Mucosa of descending colon (tissue), 3 donors: ENCODE data around the gene LIPG. TPM values are rescaled to one million over a fixed set of nuclear protein-coding genes. Genes with fewer than 3 reads are reported as not detected.
"Not testable (repeated sequence)": the region's sequence is repeated elsewhere in the genome, so short reads cannot be mapped to it uniquely, and the experiment has no call there.

Experiments used
- ATAC-seq: fragments of 200-7000 bp; cut with Tn5 transposase; one replicate; pipeline ENCODE4 v1.9.1; 2020; ENCODE audit warnings: mild to moderate bottlenecking, moderate library complexity
- DNase-seq, 3 donors: peaks; one replicate each; pipeline ENCODE4 v3.0.0-alpha.2; 2020
- H3K36me3 ChIP-seq: fragments of 200-600 bp; one replicate; pipeline ENCODE4 v1.8.0; 2021; ENCODE audit warnings: low read depth, mild to moderate bottlenecking
- H3K4me1 ChIP-seq: fragments of 200-600 bp; one replicate; pipeline ENCODE4 v1.8.0; 2021; ENCODE audit warnings: low read depth, mild to moderate bottlenecking
- H3K4me3 ChIP-seq: fragments of 200-600 bp; one replicate; pipeline ENCODE4 v1.8.0; 2021; ENCODE audit warnings: mild to moderate bottlenecking
- H3K9me3 ChIP-seq: fragments of 200-600 bp; one replicate; pipeline ENCODE4 v1.8.0; 2021; ENCODE audit warnings: mild to moderate bottlenecking
- intact Hi-C, 2 donors: fragments of 100-400 bp; cut with DNase I in 1 of 2; cut with micrococcal nuclease in 1 of 2; formaldehyde crosslinking; loops; one replicate each; pipeline versions ENCODE4 v1.11.0 to v1.11.1; 2022; cut with DNase I, micrococcal nuclease
- total RNA-seq, 3 donors: library from RNA; stranded (reverse); fragmentation: NEBNext Ultra II Directional in 2 of 3; extraction: Animal tissue kit (Norgen Biotek cat#: 25700) in 2 of 3; gene quantifications; one replicate each; pipeline versions ENCODE4 v1.2.1 to v1.2.4, GENCODE V29; 2021 to 2023
- TF ChIP-seq, protein P1 (sequence below): fragments of 200-600 bp; IDR thresholded peaks from one replicate; pipeline ENCODE4 v1.8.0; 2022; ENCODE audit warnings: antibody characterized with exemption, mild to moderate bottlenecking
- donor health status: DM: no; HTN: no; CAD: no; lungs with moderate emphysema.
- donor health status: DM: no; HTN: no; CAD: no.
- donor health status: DM: no; HTN: yes; CAD: no.

Gene LIPG
- total RNA-seq, 3 donors from 2014 or later: 13.3 to 42.0 (median 13.8) TPM

DNA sequence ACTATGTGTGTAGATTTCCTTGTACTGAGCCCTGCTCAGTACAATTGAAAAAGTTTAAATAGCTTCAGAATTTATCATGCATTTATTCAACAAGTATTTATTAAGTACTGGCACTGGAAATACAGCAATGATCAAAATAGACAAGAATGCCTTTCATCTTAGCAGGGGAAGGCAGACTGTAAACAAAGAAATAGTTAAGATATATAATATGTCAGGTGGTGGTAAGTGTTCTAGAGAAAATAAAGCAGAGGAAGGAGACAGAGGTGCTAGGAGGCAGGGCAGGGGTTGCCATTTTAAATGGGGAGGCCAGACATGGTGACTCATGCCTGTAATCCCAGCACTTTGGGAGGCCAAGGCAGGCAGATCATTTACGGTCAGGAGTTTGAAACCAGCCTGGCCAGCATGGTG lies 13.6 kb upstream of the LIPG start:
- ATAC-seq (no peak), DNase-seq (no peak)
- no peaks in the 10 kb centered on the region for H3K36me3 ChIP-seq
- TF ChIP-seq, protein P1, sequence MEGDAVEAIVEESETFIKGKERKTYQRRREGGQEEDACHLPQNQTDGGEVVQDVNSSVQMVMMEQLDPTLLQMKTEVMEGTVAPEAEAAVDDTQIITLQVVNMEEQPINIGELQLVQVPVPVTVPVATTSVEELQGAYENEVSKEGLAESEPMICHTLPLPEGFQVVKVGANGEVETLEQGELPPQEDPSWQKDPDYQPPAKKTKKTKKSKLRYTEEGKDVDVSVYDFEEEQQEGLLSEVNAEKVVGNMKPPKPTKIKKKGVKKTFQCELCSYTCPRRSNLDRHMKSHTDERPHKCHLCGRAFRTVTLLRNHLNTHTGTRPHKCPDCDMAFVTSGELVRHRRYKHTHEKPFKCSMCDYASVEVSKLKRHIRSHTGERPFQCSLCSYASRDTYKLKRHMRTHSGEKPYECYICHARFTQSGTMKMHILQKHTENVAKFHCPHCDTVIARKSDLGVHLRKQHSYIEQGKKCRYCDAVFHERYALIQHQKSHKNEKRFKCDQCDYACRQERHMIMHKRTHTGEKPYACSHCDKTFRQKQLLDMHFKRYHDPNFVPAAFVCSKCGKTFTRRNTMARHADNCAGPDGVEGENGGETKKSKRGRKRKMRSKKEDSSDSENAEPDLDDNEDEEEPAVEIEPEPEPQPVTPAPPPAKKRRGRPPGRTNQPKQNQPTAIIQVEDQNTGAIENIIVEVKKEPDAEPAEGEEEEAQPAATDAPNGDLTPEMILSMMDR: no peak
- no peaks in the 10 kb centered on the region for H3K4me1 ChIP-seq
- intact Hi-C loops: no loop called here
- H3K4me3 ChIP-seq: no peak overlapping the region
- no peaks in the 10 kb centered on the region for H3K9me3 ChIP-seq

DNA sequence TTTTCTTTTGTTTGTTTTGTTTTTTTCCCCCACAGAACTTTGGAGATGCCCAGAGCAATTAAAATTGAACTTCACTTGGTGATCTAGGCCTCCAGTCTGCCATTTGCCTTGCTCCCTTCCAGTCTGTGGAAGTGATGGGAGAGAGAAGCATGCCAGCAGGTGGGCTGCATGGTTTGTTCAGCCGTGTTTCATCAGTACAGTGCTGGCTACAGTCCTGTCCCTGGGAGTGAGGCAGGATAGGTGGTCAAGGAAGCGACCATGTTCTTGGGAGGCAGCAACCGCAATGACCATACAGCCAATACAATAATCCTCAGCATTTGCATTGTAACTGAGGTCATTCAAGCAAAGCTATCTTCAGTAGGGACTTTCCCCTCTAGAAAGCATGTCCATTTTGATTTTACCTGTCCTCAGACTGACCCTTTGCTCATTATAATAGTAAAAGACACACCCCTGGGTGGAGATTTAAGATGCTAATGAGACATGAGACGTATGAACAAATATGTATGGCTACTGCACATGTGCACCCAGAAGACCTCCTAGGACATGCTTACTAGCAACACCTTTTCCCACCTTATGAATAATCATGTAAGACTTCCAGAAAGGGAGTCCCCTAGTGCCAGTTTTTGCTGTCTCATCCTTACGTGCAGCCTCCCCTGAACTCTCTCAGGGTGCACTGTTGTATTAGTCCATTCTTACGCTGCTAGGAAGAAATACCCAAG lies 11.1 kb upstream of the LIPG start:
- ATAC-seq: no peak
- intact Hi-C loops: no loop called here
- H3K36me3 ChIP-seq: no peaks in the 10 kb centered on the region
- TF ChIP-seq, protein P1: no peak
- no peaks in the 10 kb centered on the region for H3K9me3 ChIP-seq
- DNase-seq: no peak
- H3K4me3 ChIP-seq: no peak overlapping the region
- no peaks in the 10 kb centered on the region for H3K4me1 ChIP-seq

DNA sequence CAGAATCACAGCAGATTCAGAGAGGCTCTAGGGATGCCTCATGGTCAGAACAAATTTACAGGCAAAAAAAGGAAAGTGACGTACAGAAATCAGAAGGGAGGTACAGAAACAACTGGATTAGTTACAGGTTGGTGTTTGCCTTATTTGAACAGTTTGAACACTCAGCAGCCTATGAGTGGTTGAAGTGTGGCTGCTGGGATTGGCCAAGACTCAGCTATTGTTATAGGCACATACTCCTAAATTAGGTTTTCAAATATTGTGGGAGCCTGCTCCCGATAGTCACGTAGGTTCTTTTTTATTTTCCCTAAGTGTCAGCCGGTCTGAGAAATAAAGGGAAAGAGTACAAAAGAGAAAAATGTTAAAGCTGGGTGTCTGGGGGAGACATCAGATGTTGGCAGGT lies 8.9 kb upstream of the LIPG start:
- DNase-seq (no peak), ATAC-seq (no peak)
- no peaks in the 10 kb centered on the region for H3K9me3 ChIP-seq
- H3K4me1 ChIP-seq: no peaks in the 10 kb centered on the region
- intact Hi-C loops: no loop called here
- TF ChIP-seq, protein P1: no peak
- no peak overlapping the region for H3K4me3 ChIP-seq
- H3K36me3 ChIP-seq: no peaks in the 10 kb centered on the region

DNA sequence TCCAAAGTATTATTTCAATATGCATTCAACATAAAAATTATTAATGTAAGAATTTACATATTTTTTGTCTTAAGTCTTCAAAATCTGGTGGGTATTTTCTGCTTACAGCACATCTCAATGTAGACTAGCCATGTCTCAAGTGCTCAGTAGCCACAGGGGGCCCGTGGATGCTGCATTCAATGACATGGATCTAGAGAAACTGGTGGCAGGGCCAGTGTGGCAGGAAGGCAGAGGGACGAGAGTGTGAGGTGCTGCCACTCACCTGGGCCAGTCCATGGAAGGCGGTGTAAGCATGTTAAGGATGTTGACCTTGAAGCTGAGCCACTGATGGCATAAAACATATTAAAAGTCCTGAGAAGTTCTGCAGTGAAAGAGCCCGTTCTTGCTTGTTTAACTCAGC lies 6.2 kb upstream of the LIPG start:
- no peak for DNase-seq
- H3K9me3 ChIP-seq: no peaks in the 10 kb centered on the region
- ATAC-seq: no peak
- H3K4me1 ChIP-seq: peaks cover 6% of the 10 kb centered on the region
- intact Hi-C loops: no loop called here
- TF ChIP-seq, protein P1: no peak
- H3K36me3 ChIP-seq: no peaks in the 10 kb centered on the region
- H3K4me3 ChIP-seq: no peak overlapping the region

DNA sequence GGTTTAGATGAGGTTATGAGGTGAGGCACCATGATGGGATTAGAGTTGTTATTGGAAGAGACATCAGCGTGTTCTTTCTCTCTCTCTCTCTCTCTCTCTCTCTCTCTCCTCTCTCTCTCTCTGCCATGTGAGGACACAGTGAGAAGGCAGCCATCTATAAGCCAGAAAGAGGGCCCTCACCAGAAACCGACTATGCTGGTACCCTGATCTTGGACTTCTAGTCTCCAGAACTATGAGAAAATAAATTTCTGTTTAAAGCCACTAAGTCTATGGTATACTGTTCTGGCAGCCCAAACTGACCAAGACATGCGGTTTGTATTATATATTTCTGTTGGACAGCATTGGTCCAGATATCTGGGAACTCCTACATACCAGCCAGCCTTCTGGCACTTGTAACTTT lies 3.5 kb upstream of the LIPG start:
- Histone ChIP-seq H3K36me3 (no peaks in the 10 kb centered on the region), H3K9me3 (no peaks in the 10 kb centered on the region), H3K4me3 (no peak overlapping the region), H3K4me1 (peaks cover 25% of the 10 kb centered on the region)
- intact Hi-C loops: no loop called here
- no peak for DNase-seq
- TF ChIP-seq, protein P1: no peak
- ATAC-seq: no peak

DNA sequence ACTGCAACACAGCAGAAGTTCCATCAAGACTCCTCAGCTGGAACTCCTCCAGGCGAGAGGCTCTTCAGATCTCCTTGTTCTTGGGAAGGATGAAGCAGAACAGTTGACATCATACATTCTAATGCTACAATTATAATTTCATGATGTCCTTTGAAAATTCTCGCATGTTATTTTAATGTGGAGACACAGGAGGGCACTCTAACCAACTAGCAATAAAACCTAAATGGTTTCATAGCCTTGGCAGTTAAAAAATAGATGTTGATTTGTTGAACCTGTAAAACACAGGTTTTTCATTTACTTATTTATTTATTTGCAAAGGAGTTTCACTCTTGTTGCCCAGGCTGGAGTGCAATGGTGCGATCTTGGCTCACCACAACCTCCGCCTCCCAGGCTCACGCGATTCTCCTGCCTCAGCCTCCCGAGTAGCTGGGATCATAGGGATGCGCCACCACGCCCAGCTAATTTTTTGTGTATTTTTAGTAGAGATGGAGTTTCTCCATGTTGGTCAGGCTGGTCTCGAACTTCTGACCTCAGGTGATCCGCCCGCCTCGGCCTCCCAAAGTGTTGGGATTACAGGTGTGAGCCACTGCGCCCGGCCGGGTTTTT lies 2.4 kb upstream of the LIPG start:
- DNase-seq: peak in 1 of 3 donors; percentile 35
- intact Hi-C loops, H3K36me3 ChIP-seq, H3K4me3 ChIP-seq, H3K9me3 ChIP-seq, ATAC-seq: not testable (repeated sequence)
- peaks cover 25% of the 10 kb centered on the region for H3K4me1 ChIP-seq
